Upper lobe of right lung (tissue), 1 donor: ENCODE data around the gene REN. TPM values are rescaled to one million over a fixed set of nuclear protein-coding genes. Genes with fewer than 3 reads are reported as not detected.

Experiments used
- ATAC-seq: fragments of 200-7000 bp; cut with Tn5 transposase; one replicate; pipeline ENCODE4 v1.9.1; 2020; ENCODE audit warnings: mild to moderate bottlenecking, moderate library complexity
- DNase-seq: peaks from one replicate; pipeline ENCODE4 v3.0.0-alpha.2; 2020
- H3K27ac ChIP-seq: fragments of 200-600 bp; one replicate; pipeline ENCODE4 v1.8.0; 2022
- H3K27me3 ChIP-seq: fragments of 200-600 bp; one replicate; pipeline ENCODE4 v1.8.0; 2022; ENCODE audit warnings: mild to moderate bottlenecking
- H3K36me3 ChIP-seq: fragments of 200-600 bp; one replicate; pipeline ENCODE4 v1.8.0; 2022
- H3K4me1 ChIP-seq: fragments of 200-600 bp; one replicate; pipeline ENCODE4 v1.8.0; 2022
- H3K4me3 ChIP-seq: fragments of 200-600 bp; one replicate; pipeline ENCODE4 v1.8.0; 2022; ENCODE audit warnings: mild to moderate bottlenecking
- H3K9me3 ChIP-seq: fragments of 200-600 bp; one replicate; pipeline ENCODE4 v1.8.0; 2022
- CTCF ChIP-seq: fragments of 200-600 bp; IDR thresholded peaks from one replicate; pipeline ENCODE4 v1.8.0; 2022; ENCODE audit warnings: antibody characterized with exemption
- intact Hi-C: fragments of 100-400 bp; cut with DNase I; formaldehyde crosslinking; loops from one replicate; pipeline ENCODE4 v1.11.0; 2022
- total RNA-seq: library from RNA; stranded (reverse); fragmentation: NEBNext Ultra II Directional; extraction: Animal tissue kit (Norgen Biotek cat#: 25700); gene quantifications from one replicate; pipeline ENCODE4 v1.2.1, GENCODE V29; 2021
- donor health status: DM: no; HTN: yes; CAD: no; lungs with severe emphysema.

The REN gene
- total RNA-seq, 1 donor from 2014 or later: 0.81 TPM

DNA sequence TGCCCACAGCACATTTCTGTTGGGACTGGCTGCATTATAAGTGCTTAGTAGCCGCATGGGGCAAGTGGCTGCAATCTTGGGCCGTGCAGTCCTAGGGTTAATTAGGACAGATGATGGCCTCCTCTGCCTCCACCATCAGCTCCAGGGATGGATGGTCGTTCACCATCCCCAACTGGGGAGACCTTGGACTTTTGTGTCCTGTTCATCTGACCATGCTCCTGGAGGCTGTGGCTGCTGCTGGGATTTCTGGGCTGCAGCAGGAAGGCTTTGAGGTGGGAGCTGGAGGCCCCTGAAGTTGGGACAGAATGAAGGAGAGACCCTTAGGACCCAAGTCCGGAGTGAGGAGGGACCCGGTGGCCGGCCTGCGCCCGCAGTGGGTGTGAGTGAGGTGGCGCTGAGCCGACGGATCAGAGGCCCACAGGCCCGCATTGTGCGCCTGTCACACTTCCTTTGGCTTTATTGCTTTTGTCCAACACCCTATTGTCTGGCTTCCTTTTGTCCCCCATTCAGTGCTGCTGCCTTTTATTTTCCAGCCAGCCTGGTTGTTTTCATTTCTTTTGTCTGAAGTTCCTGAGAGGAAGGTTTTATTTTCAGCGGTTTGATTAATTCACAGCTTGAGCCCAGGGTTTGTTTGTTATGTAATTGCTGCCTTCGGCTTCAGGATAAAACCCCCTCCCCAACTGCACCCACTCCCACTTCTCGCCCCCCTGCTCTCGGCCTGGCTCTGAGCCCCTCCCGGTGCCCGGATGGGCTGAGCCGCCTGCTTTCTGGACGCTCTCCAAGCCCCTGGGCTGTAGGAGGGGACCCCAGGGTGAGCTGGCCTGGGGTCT is 57.6 kb downstream of the REN start:
- no peak for TF ChIP-seq CTCF
- Histone ChIP-seq H3K27me3 (no peaks in the 10 kb centered on the region), H3K4me3 (no peak overlapping the region), H3K27ac (peak overlapping the region; percentile 42), H3K9me3 (no peaks in the 10 kb centered on the region), H3K4me1 (peaks cover 41% of the 10 kb centered on the region), H3K36me3 (no peaks in the 10 kb centered on the region)
- ATAC-seq: no peak
- intact Hi-C loops: no loop called here
- no peak for DNase-seq

- no peak overlapping the region for H3K4me3 ChIP-seq
- intact Hi-C loops: no loop called here
- ATAC-seq (no peak), DNase-seq (no peak)
- H3K4me1 ChIP-seq: peaks cover 47% of the 10 kb centered on the region
- no peaks in the 10 kb centered on the region for H3K36me3 ChIP-seq
- TF ChIP-seq CTCF: no peak
- H3K27me3 ChIP-seq: no peaks in the 10 kb centered on the region
- peak overlapping the region; percentile 15 for H3K27ac ChIP-seq
- H3K9me3 ChIP-seq: no peaks in the 10 kb centered on the region
Observed at GRCh38 chr1:204107892-204108291, 58.2 kb downstream of the REN start.

- H3K27me3 ChIP-seq: no peaks in the 10 kb centered on the region
- H3K4me1 ChIP-seq: peaks cover 54% of the 10 kb centered on the region
- ATAC-seq (no peak), DNase-seq (no peak)
- H3K4me3 ChIP-seq: no peak overlapping the region
- no peaks in the 10 kb centered on the region for H3K9me3 ChIP-seq
- no peak overlapping the region for H3K27ac ChIP-seq
- no peak for TF ChIP-seq CTCF
- H3K36me3 ChIP-seq: no peaks in the 10 kb centered on the region
- intact Hi-C loops: no loop called here
Observed at GRCh38 chr1:204106825-204107224, 59.3 kb downstream of the REN start.

GRCh38 chr1:204105131-204105515 is 61.0 kb downstream of the REN start:
- Histone ChIP-seq H3K4me1 (peaks cover 62% of the 10 kb centered on the region), H3K27me3 (no peaks in the 10 kb centered on the region), H3K27ac (peak overlapping the region; percentile 83), H3K36me3 (no peaks in the 10 kb centered on the region), H3K4me3 (no peak overlapping the region), H3K9me3 (no peaks in the 10 kb centered on the region)
- no peak for TF ChIP-seq CTCF
- no peak for ATAC-seq
- intact Hi-C loops: no loop called here
- no peak for DNase-seq

Other genes with a start within 250 kb of the REN start
- gene SOX13, start 93.2 kb downstream of the REN start, total RNA-seq: 76.3 TPM
- gene ETNK2, start 14.3 kb downstream of the REN start, total RNA-seq: 3.6 TPM
- 2.9 TPM for gene KISS1, start 30.2 kb upstream of the REN start, total RNA-seq
- 22.4 TPM for gene GOLT1A, start 47.7 kb upstream of the REN start, total RNA-seq
- 7.1 TPM for gene PLEKHA6, start 193.6 kb upstream of the REN start, total RNA-seq
- 47.7 TPM for gene PPP1R15B, start 245.5 kb upstream of the REN start, total RNA-seq